A549 (cell line): ENCODE measurements around the gene DST. TPM values are rescaled to one million over a fixed set of nuclear protein-coding genes. Genes with fewer than 3 reads are reported as not detected.

Source experiments
- ATAC-seq, 2 experiments: fragments of 200-7000 bp in 1 of 2; fragments of >200 bp in 1 of 2; cut with Nextera tagmentation in 1 of 2; cut with Tn5 transposase in 1 of 2; 3 replicates each; pipeline versions ENCODE4 v1.8.0 to v1.9.1; 2018 to 2020; ENCODE audit warnings: mild to moderate bottlenecking in 1 of 2, moderate library complexity in 1 of 2
- CTCF ChIA-PET: fragments of 300-600 bp; sonication (Branson Sonifier 250); formaldehyde crosslinking; extraction: SDS; loops from one replicate; lab custom pipeline; 2021; ENCODE audit warnings: antibody characterized with exemption, inconsistent platforms; lab: Yijun Ruan, JAX
- POLR2A ChIA-PET: fragments of 350-600 bp; formaldehyde crosslinking; extraction: SDS; loops from one replicate; lab custom pipeline; 2021; ENCODE audit warnings: antibody characterized with exemption, inconsistent platforms; lab: Yijun Ruan, JAX
- DNase-seq, 2 experiments: peaks; one replicate each; pipeline versions ENCODE4 v3.0.0 to v3.0.0-alpha.2; 2011 to 2016; ENCODE audit warnings: low read depth in 1 of 2, low spot score in 1 of 2
- FAIRE-seq: peaks from 2 replicates; lab custom pipeline; 2011; peaks lifted over from hg19 to GRCh38; lab: Jason Lieb, UNC
- H3K27ac ChIP-seq, 2 experiments: fragments of >200 bp; sonication (Bioruptor Twin); formaldehyde crosslinking; 3 replicates each; pipeline ENCODE4 v1.5.1; 2016 to 2017
- H3K4me1 ChIP-seq: fragments of >200 bp; sonication (Bioruptor Twin); formaldehyde crosslinking; 3 replicates; pipeline ENCODE4 v1.6.1; 2016
- H3K4me2 ChIP-seq: fragments of >200 bp; sonication (Bioruptor Twin); formaldehyde crosslinking; 3 replicates; pipeline ENCODE4 v1.6.1; 2016
- H3K4me3 ChIP-seq: fragments of >200 bp; sonication (Bioruptor Twin); formaldehyde crosslinking; 3 replicates; pipeline ENCODE4 v1.5.1; 2016
- H3K9me3 ChIP-seq: fragments of >200 bp; sonication (Bioruptor Twin); formaldehyde crosslinking; 3 replicates; pipeline ENCODE4 v1.6.1; 2016
- ATOH8 ChIP-seq: fragments of 250-450 bp; sonication (Bioruptor Pico); IDR thresholded peaks from 2 replicates; pipeline ENCODE4 v1.5.0; 2020; ENCODE audit warnings: low read depth, mild to moderate bottlenecking, moderate library complexity
- BHLHE40 ChIP-seq: IDR thresholded peaks from 2 replicates; pipeline ENCODE4 v1.6.1; 2012; ENCODE audit warnings: low read depth, low read length, inconsistent platforms
- CBX2 ChIP-seq: fragments of 200-600 bp; sonication (generic); IDR thresholded peaks from 2 replicates; pipeline ENCODE4 v1.6.1; 2016; ENCODE audit warnings: low read depth, mild to moderate bottlenecking, borderline replicate concordance
- CBX8 ChIP-seq: fragments of 200-600 bp; sonication (generic); IDR thresholded peaks from 2 replicates; pipeline ENCODE4 v1.6.1; 2016
- CEBPB ChIP-seq, 2 experiments: fragments of >200 bp in 1 of 2; sonication (Bioruptor Twin) in 1 of 2; formaldehyde crosslinking in 1 of 2; IDR thresholded peaks; 2 replicates each; pipeline ENCODE4 v1.6.1; 2012 to 2016
- CHD2 ChIP-seq: fragments of 150-350 bp; IDR thresholded peaks from 2 replicates; pipeline ENCODE4 v1.6.1; 2014; ENCODE audit warnings: low read length; ENCODE audit not compliant: partially characterized antibody
- CHD4 ChIP-seq: fragments of 200-600 bp; sonication (generic); IDR thresholded peaks from 2 replicates; pipeline ENCODE4 v1.6.1; 2016; ENCODE audit warnings: antibody characterized with exemption, mild to moderate bottlenecking, borderline replicate concordance
- E2F6 ChIP-seq: IDR thresholded peaks from 2 replicates; pipeline ENCODE4 v1.6.1; 2012; ENCODE audit warnings: low read depth, borderline replicate concordance
- EHF ChIP-seq: fragments of 250-450 bp; sonication (Bioruptor Pico); IDR thresholded peaks from 2 replicates; pipeline ENCODE4 v1.5.0; 2020; ENCODE audit warnings: mild to moderate bottlenecking
- EHMT2 ChIP-seq: fragments of 200-600 bp; sonication (generic); IDR thresholded peaks from 2 replicates; pipeline ENCODE4 v1.6.1; 2016; ENCODE audit warnings: antibody characterized with exemption, low read depth, mild to moderate bottlenecking, moderate library complexity
- ESRRA ChIP-seq: fragments of 150-350 bp; IDR thresholded peaks from 2 replicates; pipeline ENCODE4 v1.6.1; 2014; ENCODE audit warnings: mild to moderate bottlenecking, low read length, borderline replicate concordance
- FOSL2 ChIP-seq, 2 experiments: fragments of 450-650 bp in 1 of 2; fragments of >200 bp in 1 of 2; sonication (Bioruptor Twin) in 1 of 2; formaldehyde crosslinking; IDR thresholded peaks; 2 replicates each; pipeline versions ENCODE4 v1.5.0 to v1.6.1; 2016 to 2020; ENCODE audit warnings: mild to moderate bottlenecking in 1 of 2, moderate library complexity in 1 of 2
- GATA3 ChIP-seq: IDR thresholded peaks from 2 replicates; pipeline ENCODE4 v1.6.1; 2012; ENCODE audit warnings: borderline replicate concordance
- HES2 ChIP-seq: fragments of >200 bp; sonication (Bioruptor Twin); formaldehyde crosslinking; IDR thresholded peaks from 2 replicates; pipeline ENCODE4 v1.6.1; 2016
- HOXA7 ChIP-seq: fragments of 250-450 bp; sonication (Bioruptor Pico); IDR thresholded peaks from 2 replicates; pipeline ENCODE4 v1.5.0; 2020; ENCODE audit warnings: mild to moderate bottlenecking, moderate library complexity
- HOXB5 ChIP-seq: fragments of 250-450 bp; sonication (Bioruptor Pico); IDR thresholded peaks from 2 replicates; pipeline ENCODE4 v1.5.0; 2020; ENCODE audit warnings: mild to moderate bottlenecking, moderate library complexity
- JUN ChIP-seq, 2 experiments: fragments of >200 bp; sonication (Bioruptor Twin); formaldehyde crosslinking; IDR thresholded peaks; 2 replicates in 1 of 2; 3 replicates in 1 of 2; pipeline ENCODE4 v1.6.1; 2016 to 2017
- JUNB ChIP-seq: fragments of >200 bp; sonication (Bioruptor Twin); formaldehyde crosslinking; IDR thresholded peaks from 2 replicates; pipeline ENCODE4 v1.6.1; 2016
- MAX ChIP-seq: IDR thresholded peaks from 2 replicates; pipeline ENCODE4 v1.6.1; 2012
- MAZ ChIP-seq: fragments of 150-350 bp; IDR thresholded peaks from 2 replicates; pipeline ENCODE4 v1.6.1; 2014; ENCODE audit warnings: antibody characterized with exemption, low read depth, low read length, borderline replicate concordance
- NFE2L2 ChIP-seq: fragments of 150-350 bp; conservative IDR thresholded peaks from 2 replicates; pipeline ENCODE4 v1.6.1; 2014; ENCODE audit warnings: low read length
- PBX3 ChIP-seq: IDR thresholded peaks from 2 replicates; pipeline ENCODE4 v1.6.1; 2012
- POLR2A ChIP-seq: IDR thresholded peaks from 2 replicates; pipeline ENCODE4 v1.6.1; 2012; ENCODE audit warnings: mild to moderate bottlenecking, low read length
- RAD21 ChIP-seq, 2 experiments: fragments of >200 bp in 1 of 2; sonication (Bioruptor Twin) in 1 of 2; formaldehyde crosslinking in 1 of 2; IDR thresholded peaks in 1 of 2; conservative IDR thresholded peaks in 1 of 2; 2 replicates in 1 of 2; 3 replicates in 1 of 2; pipeline ENCODE4 v1.6.1; 2012 to 2018; ENCODE audit warnings: inconsistent platforms in 1 of 2
- RARB ChIP-seq: fragments of 250-450 bp; sonication (Bioruptor Pico); IDR thresholded peaks from 2 replicates; pipeline ENCODE4 v1.8.0; 2021; ENCODE audit warnings: mild to moderate bottlenecking, moderate library complexity
- RFX5 ChIP-seq: fragments of 450-650 bp; IDR thresholded peaks from 2 replicates; pipeline ENCODE4 v1.7.1; 2014; ENCODE audit warnings: antibody characterized with exemption, mild to moderate bottlenecking, moderate library complexity
- RNF2 ChIP-seq: fragments of 200-600 bp; sonication (generic); IDR thresholded peaks from 2 replicates; pipeline ENCODE4 v1.6.1; 2016; ENCODE audit warnings: low read depth, mild to moderate bottlenecking, antibody characterized with exemption, moderate library complexity, borderline replicate concordance
- SMC3 ChIP-seq: fragments of >200 bp; sonication (Bioruptor Twin); formaldehyde crosslinking; IDR thresholded peaks from 3 replicates; pipeline ENCODE4 v1.6.1; 2018; ENCODE audit warnings: inconsistent platforms
- SREBF2 ChIP-seq: fragments of 450-650 bp; IDR thresholded peaks from 2 replicates; pipeline ENCODE4 v1.6.1; 2014; ENCODE audit warnings: mild to moderate bottlenecking, moderate library complexity
- TP53 ChIP-seq: fragments of 250-450 bp; sonication (Bioruptor Pico); IDR thresholded peaks from 2 replicates; pipeline ENCODE4 v1.5.0; 2021; ENCODE audit warnings: mild to moderate bottlenecking, moderate library complexity
- WGBS: methylation state at CpG from one replicate; pipeline ENCODE4 v1.1.6; 2017; ENCODE audit errors: missing lambda C conversion rate; 5-methylcytosine and 5-hydroxymethylcytosine counted together
- polyA plus RNA-seq, 4 experiments: library from polyadenylated mRNA; depleted of rRNA in 3 of 4; stranded (reverse); fragments of >200 nt; fragmentation: RNase III in 1 of 4; extraction: RNeasy Plus Mini Kit Qiagen cat#74134 plus additional on column Dnase treatment in 1 of 4; gene quantifications; 2 replicates in 3 of 4; 3 replicates in 1 of 4; pipeline ENCODE4 v1.2.3, GENCODE V29; 2011 to 2017

The DST gene
- polyA plus RNA-seq, 2 of the 4 experiments (the other 2 are of a cell fraction), result 32.4 to 99.0 TPM

- Histone ChIP-seq H3K9me3 (no peaks in the 10 kb centered on the region), H3K4me2 (no peak overlapping the region), H3K27ac (no peak overlapping the region), H3K4me3 (no peak overlapping the region), H3K4me1 (peaks cover 32% of the 10 kb centered on the region)
- ChIA-PET POLR2A (no interaction called here), CTCF (no interaction called here)
- FAIRE-seq (no peak), ATAC-seq (no peak), DNase-seq (no peak)
- 96% methylated on average over 4 of the region's 4 CpGs for WGBS
- TF ChIP-seq RAD21 (conservative IDR thresholded peaks at IDR 0.05 in 1 of 2, IDR thresholded peaks at IDR 0.05 in 1 of 2), result no peak
- no peak for TF ChIP-seq E2F6
- TF ChIP-seq CEBPB (IDR thresholded peaks at IDR 0.05), result no peak
- no peak for TF ChIP-seq HOXB5 (CRISPR knock-in tag)
- TF ChIP-seq FOSL2 (IDR thresholded peaks at IDR 0.05), result no peak
- TF ChIP-seq FOSL2 (CRISPR knock-in tag; IDR thresholded peaks at IDR 0.05), result no peak
- no peak for TF ChIP-seq NFE2L2
- no peak for TF ChIP-seq EHF (CRISPR knock-in tag)
- TF ChIP-seq MAZ, result no peak
- TF ChIP-seq JUNB, result no peak
- TF ChIP-seq CHD4, result no peak
- no peak for TF ChIP-seq ATOH8 (CRISPR knock-in tag)
- TF ChIP-seq CBX2, result no peak
- TF ChIP-seq EHMT2, result no peak
- no peak for TF ChIP-seq RNF2
- TF ChIP-seq SMC3, result no peak
- no peak for TF ChIP-seq HOXA7
- TF ChIP-seq TP53, result no peak
- no peak for TF ChIP-seq CBX8
Measured at GRCh38 chr6:56529594-56530191, 113.0 kb downstream of the DST start.

GRCh38 chr6:56528412-56528841 is 114.3 kb downstream of the DST start:
- Histone ChIP-seq H3K4me1 (peaks cover 40% of the 10 kb centered on the region), H3K4me3 (no peak overlapping the region), H3K9me3 (no peaks in the 10 kb centered on the region), H3K4me2 (no peak overlapping the region), H3K27ac (no peak overlapping the region)
- CTCF ChIA-PET, result interaction anchor here (1.5 kb wide), 1 partner anchor 14 kb away, joined by 5 read pairs; no protein-coding TSS in a partner anchor
- TF ChIP-seq CHD2 (no peak), SREBF2 (no peak), JUN (IDR thresholded peaks at IDR 0.05) (no peak), RARB (CRISPR knock-in tag) (no peak), HES2 (no peak), MAX (no peak)
- DNase-seq, result peak in 1 of 2 experiments; percentile 1
- FAIRE-seq, result no peak
- POLR2A ChIA-PET, result no interaction called here
- WGBS, result 71% methylated on average over 3 of the region's 3 CpGs
- peak; percentile 42 to 55; a peak in 5 of 6 replicates for ATAC-seq

GRCh38 chr6:56527934-56528333 is 114.8 kb downstream of the DST start:
- Histone ChIP-seq H3K9me3 (no peaks in the 10 kb centered on the region), H3K4me1 (peaks cover 40% of the 10 kb centered on the region)
- TF ChIP-seq POLR2A, result no peak
- TF ChIP-seq RARB (CRISPR knock-in tag), result no peak
- TF ChIP-seq ESRRA, result no peak
- no peak for TF ChIP-seq GATA3
- TF ChIP-seq MAZ, result no peak
- no peak for TF ChIP-seq PBX3
- TF ChIP-seq TP53, result no peak
- TF ChIP-seq E2F6, result no peak
- TF ChIP-seq BHLHE40, result no peak
- TF ChIP-seq RFX5, result no peak
- no peak for TF ChIP-seq CHD2
- TF ChIP-seq, all 56 proteins: peak for 0
- ATAC-seq (no peak), DNase-seq (no peak), FAIRE-seq (no peak)
- ChIA-PET CTCF (interaction anchor here (1.5 kb wide), 1 partner anchor 15 kb away, joined by 5 read pairs; no protein-coding TSS in a partner anchor), POLR2A (no interaction called here)
- no peak overlapping the region for H3K4me2 ChIP-seq
- H3K27ac ChIP-seq, result no peak overlapping the region
- H3K4me3 ChIP-seq, result no peak overlapping the region
